ENCODE measurements around the gene SEMA6A. TPM values are rescaled to one million over a fixed set of nuclear protein-coding genes. Genes with fewer than 3 reads are reported as not detected.

Gene SEMA6A
- total and polyA plus RNA-seq, 4 donors = 3.4 to 31.6 (median 12.0) TPM

DNA sequence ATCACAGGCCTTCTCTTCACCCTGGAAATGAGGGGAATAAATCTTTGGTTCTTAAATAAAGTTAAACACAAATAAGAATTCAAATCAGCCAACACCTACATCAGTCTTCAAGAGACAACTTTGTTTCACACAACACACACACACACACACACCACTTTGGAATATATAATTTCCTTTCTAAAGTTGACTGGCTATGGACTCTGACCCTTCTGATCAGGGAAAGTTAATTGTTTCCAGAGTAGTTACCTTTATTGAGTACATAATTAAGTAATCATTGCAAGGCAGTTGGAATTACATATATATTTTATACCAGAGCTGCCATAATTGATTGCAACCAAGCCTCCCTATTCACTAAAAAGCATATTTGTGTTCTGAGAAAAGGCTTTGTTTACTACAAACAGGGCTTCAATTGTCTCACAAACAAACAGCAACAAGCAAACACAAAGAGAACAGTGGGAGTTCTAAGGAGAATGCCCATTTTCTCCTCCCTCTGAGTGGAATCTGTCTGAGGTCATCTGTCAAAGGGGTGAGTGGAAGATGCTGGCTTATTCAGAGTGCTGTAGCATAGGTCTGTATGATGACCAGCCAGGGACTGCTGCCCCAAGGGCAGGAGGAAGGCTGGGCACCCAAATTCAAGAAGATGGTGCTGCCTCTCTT is 136.6 kb downstream of the SEMA6A start:
- no peak for ATAC-seq (ENCODE audit: insufficient read depth, low FRiP score)
- Histone ChIP-seq H3K9me3 (ENCODE audit: control insufficient read depth in 4 of 4, insufficient read depth in 3 of 4, low read length in 3 of 4) (no peaks in the 10 kb centered on the region), H3K27ac (ENCODE audit: low read depth in 1 of 2, low read length in 1 of 2) (peak overlapping the region in 1 of 2 donors; percentile 20)

DNA sequence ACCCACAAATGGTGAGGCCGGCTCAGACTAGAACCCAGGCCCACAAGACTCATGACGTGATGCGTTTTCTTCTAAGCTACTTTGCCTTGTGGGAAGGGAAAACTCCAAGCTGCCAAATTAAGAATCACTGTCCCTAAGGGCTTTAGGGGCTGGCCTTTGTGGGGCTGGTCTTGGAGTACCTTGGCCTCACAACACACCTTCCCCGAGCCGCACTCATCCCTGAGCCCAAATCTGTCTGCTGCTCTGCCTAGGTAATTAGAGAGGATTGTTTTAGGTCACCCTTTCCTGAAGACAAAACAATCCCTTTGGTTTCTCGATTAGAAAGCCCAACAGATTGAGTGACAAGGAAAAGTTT is 137.3 kb downstream of the SEMA6A start:
- H3K9ac ChIP-seq (ENCODE audit: insufficient read depth in 1 of 2, low read length in 2 of 2) = no peak overlapping the region
- TF ChIP-seq, protein P1, sequence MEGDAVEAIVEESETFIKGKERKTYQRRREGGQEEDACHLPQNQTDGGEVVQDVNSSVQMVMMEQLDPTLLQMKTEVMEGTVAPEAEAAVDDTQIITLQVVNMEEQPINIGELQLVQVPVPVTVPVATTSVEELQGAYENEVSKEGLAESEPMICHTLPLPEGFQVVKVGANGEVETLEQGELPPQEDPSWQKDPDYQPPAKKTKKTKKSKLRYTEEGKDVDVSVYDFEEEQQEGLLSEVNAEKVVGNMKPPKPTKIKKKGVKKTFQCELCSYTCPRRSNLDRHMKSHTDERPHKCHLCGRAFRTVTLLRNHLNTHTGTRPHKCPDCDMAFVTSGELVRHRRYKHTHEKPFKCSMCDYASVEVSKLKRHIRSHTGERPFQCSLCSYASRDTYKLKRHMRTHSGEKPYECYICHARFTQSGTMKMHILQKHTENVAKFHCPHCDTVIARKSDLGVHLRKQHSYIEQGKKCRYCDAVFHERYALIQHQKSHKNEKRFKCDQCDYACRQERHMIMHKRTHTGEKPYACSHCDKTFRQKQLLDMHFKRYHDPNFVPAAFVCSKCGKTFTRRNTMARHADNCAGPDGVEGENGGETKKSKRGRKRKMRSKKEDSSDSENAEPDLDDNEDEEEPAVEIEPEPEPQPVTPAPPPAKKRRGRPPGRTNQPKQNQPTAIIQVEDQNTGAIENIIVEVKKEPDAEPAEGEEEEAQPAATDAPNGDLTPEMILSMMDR (IDR thresholded peaks at IDR 0.05; ENCODE audit: control extremely low read depth, extremely low read depth) = no peak
- no peak overlapping the region for H3K4me3 ChIP-seq
- DNase-seq (no peak), ATAC-seq (ENCODE audit: insufficient read depth, low FRiP score) (no peak)
- WGBS, 2 donors = 80 to 86% methylated on average over 6 of the region's 6 CpGs
- H3K9me3 ChIP-seq (ENCODE audit: control insufficient read depth in 4 of 4, insufficient read depth in 3 of 4, low read length in 3 of 4) = no peaks in the 10 kb centered on the region
- H3K36me3 ChIP-seq (ENCODE audit: control insufficient read depth in 4 of 4, insufficient read depth in 4 of 4, low read length in 4 of 4) = no peaks in the 10 kb centered on the region
- no peaks in the 10 kb centered on the region for H3K27me3 ChIP-seq (ENCODE audit: control insufficient read depth in 3 of 3, insufficient read depth in 3 of 3, low read length in 2 of 3)
- peaks cover 0 to 11% (median 0%) of the 10 kb centered on the region in 5 donors for H3K4me1 ChIP-seq (ENCODE audit: control insufficient read depth in 5 of 5, insufficient read depth in 5 of 5, low read length in 5 of 5)
- H3K27ac ChIP-seq (ENCODE audit: low read depth in 1 of 2, low read length in 1 of 2) = no peak overlapping the region

More for the DNA sequence above, 136.6 kb downstream of the SEMA6A start:
- TF ChIP-seq, protein P1 (IDR thresholded peaks at IDR 0.05; ENCODE audit: control extremely low read depth, extremely low read depth) = no peak
- Histone ChIP-seq H3K27me3 (ENCODE audit: control insufficient read depth in 3 of 3, insufficient read depth in 3 of 3, low read length in 2 of 3) (no peaks in the 10 kb centered on the region), H3K9ac (ENCODE audit: insufficient read depth in 1 of 2, low read length in 2 of 2) (no peak overlapping the region), H3K4me1 (ENCODE audit: control insufficient read depth in 5 of 5, insufficient read depth in 5 of 5, low read length in 5 of 5) (peaks cover 0 to 12% (median 0%) of the 10 kb centered on the region in 5 donors), H3K4me3 (no peak overlapping the region), H3K36me3 (ENCODE audit: control insufficient read depth in 4 of 4, insufficient read depth in 4 of 4, low read length in 4 of 4) (no peaks in the 10 kb centered on the region)
- no peak for DNase-seq

DNA sequence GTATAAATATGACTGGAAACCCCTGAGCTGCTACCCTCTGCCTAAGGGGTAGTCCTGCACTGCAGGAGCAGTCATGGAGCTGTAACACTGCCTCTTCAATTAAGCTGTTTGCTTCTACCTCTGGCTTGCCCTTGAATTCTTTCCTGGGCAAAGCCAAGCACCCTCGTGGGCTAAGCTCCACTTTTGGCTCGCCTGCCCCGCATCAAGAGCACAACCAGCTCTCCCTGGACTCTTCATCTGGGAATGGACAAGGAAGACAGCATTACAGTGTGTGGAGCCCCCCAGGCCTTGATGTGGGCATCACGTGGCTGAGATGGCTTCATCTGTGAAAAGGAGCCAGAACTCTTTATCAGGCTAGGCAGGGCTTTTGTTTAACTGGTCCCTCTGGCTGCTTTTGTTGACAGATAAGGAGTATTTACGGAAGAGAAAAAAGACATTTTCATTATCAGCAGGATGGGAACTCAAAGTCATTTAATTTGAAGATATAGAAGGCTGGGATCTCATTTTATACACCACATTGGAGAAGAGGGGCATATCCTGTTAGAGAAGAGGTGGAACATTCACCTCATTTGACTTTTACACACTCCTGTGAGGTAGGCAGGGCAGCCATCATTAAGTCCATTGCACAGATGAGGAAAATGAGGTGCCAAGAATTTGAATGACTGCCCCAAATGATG is 137.8 kb downstream of the SEMA6A start:
- Histone ChIP-seq H3K27me3 (ENCODE audit: control insufficient read depth in 3 of 3, insufficient read depth in 3 of 3, low read length in 2 of 3) (no peaks in the 10 kb centered on the region), H3K4me1 (ENCODE audit: control insufficient read depth in 5 of 5, insufficient read depth in 5 of 5, low read length in 5 of 5) (peaks cover 0 to 8% (median 3%) of the 10 kb centered on the region in 5 donors), H3K9ac (ENCODE audit: insufficient read depth in 1 of 2, low read length in 2 of 2) (no peak overlapping the region), H3K9me3 (ENCODE audit: control insufficient read depth in 4 of 4, insufficient read depth in 3 of 4, low read length in 3 of 4) (no peaks in the 10 kb centered on the region), H3K27ac (ENCODE audit: low read depth in 1 of 2, low read length in 1 of 2) (no peak overlapping the region), H3K36me3 (ENCODE audit: control insufficient read depth in 4 of 4, insufficient read depth in 4 of 4, low read length in 4 of 4) (no peaks in the 10 kb centered on the region), H3K4me3 (no peak overlapping the region)
- TF ChIP-seq, protein P1 (IDR thresholded peaks at IDR 0.05; ENCODE audit: control extremely low read depth, extremely low read depth) = no peak
- no peak for ATAC-seq (ENCODE audit: insufficient read depth, low FRiP score)
- DNase-seq = no peak
- 70 to 80% methylated on average over 5 of the region's 5 CpGs for WGBS, 2 donors
